ELR (cell line): Measurements from ENCODE around the gene HSBP1.

Experiments
- DNase-seq: peaks from one replicate; pipeline ENCODE4 v3.0.0-alpha.2; 2015; ENCODE audit warnings: low read depth

Gene HSBP1

GRCh38 chr16:83807710-83808572, at the start of gene HSBP1:
Gene HSBP1, plus strand, starts transcription at chr16:83807978. Its CDS starts 99 bp downstream, at chr16:83808077.
- DNase-seq = peak; percentile 97

GRCh38 chr16:83762141-83762991, 45.4 kb upstream of the HSBP1 start:
- DNase-seq = no peak

DNA sequence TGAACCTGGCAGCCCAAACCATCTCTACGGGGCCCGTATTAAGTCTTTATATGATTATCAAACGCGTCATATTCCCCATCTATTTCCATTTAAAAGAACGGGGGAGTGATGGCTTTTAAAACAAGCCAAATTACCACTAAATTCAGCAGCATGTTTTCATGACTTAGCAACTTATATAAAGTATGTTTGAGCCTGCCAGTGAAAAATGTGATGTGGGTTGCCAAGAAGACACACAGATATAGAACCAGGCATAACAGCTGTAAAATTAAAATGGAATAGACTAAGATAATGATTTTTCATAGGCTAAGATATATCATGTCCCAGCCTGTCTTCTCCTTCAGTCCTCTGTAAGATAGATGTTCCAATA, 44.8 kb upstream of the HSBP1 start:
- no peak for DNase-seq

- DNase-seq = no peak
Observed at GRCh38 chr16:83768986-83769385, 38.8 kb upstream of the HSBP1 start.

DNA sequence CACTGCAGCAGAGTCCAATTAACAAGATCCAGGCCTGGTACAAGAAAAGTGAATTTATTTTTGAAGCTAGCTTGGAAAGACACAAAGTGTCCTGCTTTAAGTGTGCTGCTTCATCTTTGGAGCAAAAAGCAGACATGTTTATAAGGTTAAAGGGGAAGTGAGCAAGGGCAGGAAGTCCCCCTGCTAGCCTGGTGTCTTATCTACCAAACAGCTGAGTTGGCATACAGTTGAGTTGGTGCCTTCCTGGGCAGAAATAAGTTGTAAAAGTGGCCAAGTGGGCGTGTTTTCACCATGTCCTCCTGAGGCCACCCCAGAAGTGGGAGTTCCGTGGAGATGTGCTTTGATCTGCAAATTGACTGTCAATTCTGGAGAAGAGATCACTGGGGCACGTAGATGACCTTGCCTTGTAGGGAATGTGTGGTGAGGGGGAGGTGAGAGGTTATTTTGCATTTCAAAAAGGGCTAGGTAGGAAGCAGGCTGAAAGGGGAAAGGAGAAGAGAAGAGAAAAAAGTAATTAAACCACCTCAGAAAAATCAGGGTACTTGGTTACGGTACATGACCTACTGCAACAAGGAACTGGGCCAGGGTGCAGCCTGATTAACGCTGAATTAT, 38.3 kb upstream of the HSBP1 start:
- no peak for DNase-seq

- no peak for DNase-seq
Observed at GRCh38 chr16:83771306-83771942, 36.4 kb upstream of the HSBP1 start.

GRCh38 chr16:83772806-83773205, 35.0 kb upstream of the HSBP1 start:
- DNase-seq = no peak

GRCh38 chr16:83774066-83774465, 33.7 kb upstream of the HSBP1 start:
- DNase-seq = no peak

DNA sequence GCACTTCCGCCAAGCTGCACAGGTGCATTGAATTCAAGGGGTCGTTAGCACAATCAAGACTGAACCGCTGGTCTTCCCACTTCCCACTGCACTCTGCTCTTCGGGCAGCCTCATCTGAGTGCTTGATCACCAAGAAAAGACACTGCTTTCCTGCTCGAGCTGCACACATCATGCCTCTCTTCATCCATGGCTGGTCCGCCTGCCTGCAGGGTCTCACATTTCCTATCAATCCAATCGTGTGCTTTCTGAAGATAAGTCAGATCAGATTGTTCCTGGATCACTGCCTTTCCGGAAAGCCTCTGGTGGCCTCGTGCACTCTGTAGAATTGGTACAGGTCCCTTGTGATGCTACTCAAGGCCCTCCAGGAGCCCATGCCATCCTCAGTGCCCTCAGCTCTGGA, 30.8 kb upstream of the HSBP1 start:
- no peak for DNase-seq

- no peak for DNase-seq
Observed at GRCh38 chr16:83779886-83780285, 27.9 kb upstream of the HSBP1 start.

- no peak for DNase-seq
Observed at GRCh38 chr16:83785455-83785854, 22.3 kb upstream of the HSBP1 start.

GRCh38 chr16:83789642-83790401, 18.0 kb upstream of the HSBP1 start:
- DNase-seq = no peak

GRCh38 chr16:83791916-83792315, 15.9 kb upstream of the HSBP1 start:
- DNase-seq = no peak

- DNase-seq = no peak
Observed at GRCh38 chr16:83792391-83792790, 15.4 kb upstream of the HSBP1 start.

DNA sequence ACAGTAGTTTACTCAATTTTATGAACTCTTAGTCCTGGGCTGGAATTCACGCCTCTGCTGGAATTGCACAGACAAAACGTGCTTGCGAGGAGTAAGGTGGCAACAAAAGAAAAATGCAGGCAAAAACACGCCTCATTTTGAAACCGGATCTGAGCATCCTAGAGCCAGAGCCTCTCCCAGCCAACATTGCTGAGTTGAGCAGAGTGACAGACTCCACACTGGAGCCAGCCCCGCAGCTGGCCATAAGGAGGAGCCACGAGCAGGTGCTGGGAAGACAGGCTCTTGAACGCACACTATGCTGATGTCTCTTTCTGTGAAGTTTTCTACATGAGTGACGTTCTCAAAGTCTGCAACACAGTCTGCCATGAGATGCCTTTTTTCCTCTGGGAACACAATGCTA, 14.6 kb upstream of the HSBP1 start:
- DNase-seq = no peak

GRCh38 chr16:83794860-83795554, 12.8 kb upstream of the HSBP1 start:
- no peak for DNase-seq

DNA sequence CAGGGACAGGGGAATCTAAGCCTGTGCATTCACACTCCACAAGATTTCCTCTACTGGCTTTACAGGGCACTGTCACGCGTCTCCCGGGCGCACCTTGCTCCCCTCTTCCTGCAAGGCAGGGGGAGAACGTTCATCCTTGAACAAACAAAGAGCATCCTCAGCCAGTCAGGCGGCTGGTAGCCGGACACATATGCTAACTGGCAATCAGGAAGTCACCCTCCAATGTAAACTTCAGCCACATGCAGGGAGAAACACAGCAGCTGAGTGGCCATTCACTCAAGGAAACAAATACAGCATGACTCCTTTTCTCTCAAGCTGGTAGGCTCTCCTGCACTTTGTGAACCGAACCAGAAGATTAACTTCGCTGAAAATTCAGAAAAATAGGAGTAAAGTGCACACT, 10.8 kb upstream of the HSBP1 start:
- no peak for DNase-seq

DNA sequence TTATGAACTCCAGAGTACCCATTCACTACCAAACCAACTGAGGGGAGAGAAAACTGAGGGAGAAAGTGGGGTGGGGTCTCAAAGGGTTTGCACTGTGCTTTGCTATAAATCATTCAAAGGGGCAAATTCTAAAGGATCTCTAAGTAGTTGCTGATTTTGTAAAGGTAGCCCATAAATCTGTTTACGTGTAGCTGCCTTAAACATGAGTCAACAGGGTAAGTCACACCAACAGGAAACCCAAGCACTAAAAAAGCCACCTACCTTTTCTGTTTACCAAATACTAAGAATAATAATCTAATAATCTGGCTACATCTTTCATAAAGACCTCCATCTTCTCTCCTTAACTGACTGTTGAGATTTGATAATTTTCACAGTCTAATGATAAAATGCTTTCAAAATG, 8.4 kb upstream of the HSBP1 start:
- peak; percentile 37 for DNase-seq

DNA sequence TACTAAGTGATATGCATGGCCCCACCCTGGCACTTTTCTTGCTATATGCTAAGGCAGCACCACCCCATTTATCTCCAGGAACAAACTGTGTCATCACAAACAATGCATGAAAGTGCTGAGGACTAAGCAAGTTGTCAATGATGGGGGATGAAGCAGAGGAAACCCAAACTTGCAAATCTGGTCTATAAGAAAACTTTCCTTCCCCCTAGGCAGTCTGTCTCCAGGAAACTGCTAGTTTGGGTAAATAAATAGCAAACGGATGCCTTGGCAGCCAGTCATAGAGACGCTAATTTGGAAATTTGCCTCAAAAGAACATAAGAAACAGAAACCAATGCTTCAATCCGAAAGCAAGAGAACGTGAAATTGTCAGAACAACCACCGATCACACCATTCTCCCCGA, 5.6 kb upstream of the HSBP1 start:
- peak; percentile 83 for DNase-seq

DNA sequence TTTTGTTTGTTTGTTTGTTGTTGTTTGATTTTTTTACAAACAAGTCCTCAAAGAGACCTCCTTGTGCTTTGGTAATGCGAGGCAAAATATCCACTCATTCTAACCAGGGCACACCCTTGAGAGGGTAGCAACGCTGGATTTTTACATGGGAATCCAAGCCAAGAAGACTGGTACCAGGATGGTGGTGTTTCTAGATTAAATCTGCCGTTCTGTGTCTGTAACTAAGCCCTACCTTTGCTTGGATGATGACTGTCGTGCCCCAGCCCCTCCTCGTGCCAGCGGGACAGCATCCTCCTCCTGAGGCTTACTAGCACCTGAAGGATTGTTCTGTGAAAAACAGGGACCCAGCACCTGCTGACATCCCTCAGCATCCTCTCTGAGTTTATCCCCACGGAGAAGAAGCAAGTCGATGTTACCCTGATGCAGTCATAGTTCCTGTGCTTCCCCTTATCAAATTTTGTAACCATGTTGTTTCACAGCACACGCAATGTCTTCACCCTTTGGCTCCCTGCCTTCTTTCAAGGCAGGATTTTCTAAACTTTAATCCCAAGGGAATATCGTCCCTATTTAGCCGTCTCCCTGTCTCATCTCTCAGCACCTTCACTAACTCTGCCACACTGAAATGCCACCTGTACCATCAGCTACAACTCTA, 5.1 kb upstream of the HSBP1 start:
- DNase-seq = no peak
